Neuronal stem cell (in vitro differentiated cells): ENCODE results near the gene PLPP7.

Source experiments
- DNase-seq: peaks from one replicate; pipeline ENCODE4 v3.0.0-alpha.2; 2013; ENCODE audit warnings: low spot score
- H2AFZ ChIP-seq: one replicate; pipeline ENCODE4 v1.6.1; 2013; ENCODE audit warnings: mild to moderate bottlenecking, low read length, inconsistent platforms
- H2AK5ac ChIP-seq: 2 replicates; pipeline ENCODE4 v1.6.1; 2013; ENCODE audit warnings: low read depth, mild to moderate bottlenecking, inconsistent platforms, low read length, moderate library complexity, mixed read lengths
- H2BK120ac ChIP-seq: 2 replicates; pipeline ENCODE4 v1.6.1; 2013; ENCODE audit warnings: low read depth, mild to moderate bottlenecking, inconsistent platforms, low read length, moderate library complexity, mixed read lengths
- H2BK12ac ChIP-seq: one replicate; pipeline ENCODE4 v1.6.1; 2013; ENCODE audit warnings: low read length, inconsistent platforms
- H2BK15ac ChIP-seq: 2 replicates; pipeline ENCODE4 v1.6.1; 2013; ENCODE audit warnings: mild to moderate bottlenecking, low read length, inconsistent platforms, mixed read lengths
- H2BK5ac ChIP-seq: one replicate; pipeline ENCODE4 v1.6.1; 2013; ENCODE audit warnings: inconsistent platforms, mild to moderate bottlenecking, low read length, moderate library complexity
- H3K14ac ChIP-seq: one replicate; pipeline ENCODE4 v1.6.1; 2013; ENCODE audit warnings: low read length, inconsistent platforms
- H3K18ac ChIP-seq: 2 replicates; pipeline ENCODE4 v1.6.1; 2013; ENCODE audit warnings: low read length, inconsistent platforms
- H3K23ac ChIP-seq: 2 replicates; pipeline ENCODE4 v1.6.1; 2013; ENCODE audit warnings: low read depth, mild to moderate bottlenecking, mixed read lengths, low read length, inconsistent platforms; ENCODE audit not compliant: poor library complexity
- H3K27ac ChIP-seq: replicated peaks from 3 replicates; pipeline ENCODE4 v1.5.1; 2013; ENCODE audit warnings: low read length, inconsistent platforms
- H3K27me3 ChIP-seq, 3 experiments: 2 replicates each; pipeline ENCODE4 v1.6.1; 2013; ENCODE audit warnings: low read length in 3 of 3, mild to moderate bottlenecking in 2 of 3, inconsistent platforms in 1 of 3, low read depth in 1 of 3, mixed read lengths in 1 of 3, moderate library complexity in 1 of 3; ENCODE audit not compliant: control insufficient read depth in 3 of 3, insufficient read depth in 3 of 3
- H3K36me3 ChIP-seq, 2 donors: replicated peaks in 1 of 2; 2 replicates each; pipeline ENCODE4 v1.6.1; 2013; ENCODE audit warnings: low read length in 2 of 2; ENCODE audit not compliant: control insufficient read depth in 2 of 2, insufficient read depth in 2 of 2
- H3K4ac ChIP-seq: 2 replicates; pipeline ENCODE4 v1.6.1; 2013; ENCODE audit warnings: inconsistent platforms, mild to moderate bottlenecking, low read length, moderate library complexity
- H3K4me1 ChIP-seq, 2 donors: 1 replicate in 1 of 2; 2 replicates in 1 of 2; pipeline ENCODE4 v1.6.1; 2013; ENCODE audit warnings: low read length in 2 of 2, low read depth in 1 of 2; ENCODE audit not compliant: control insufficient read depth in 2 of 2, insufficient read depth in 1 of 2
- H3K4me2 ChIP-seq: one replicate; pipeline ENCODE4 v1.6.1; 2013; ENCODE audit warnings: mild to moderate bottlenecking, low read length, inconsistent platforms; ENCODE audit not compliant: insufficient read depth, poor library complexity, severe bottlenecking
- H3K4me3 ChIP-seq, 2 donors: 2 replicates each; pipeline ENCODE4 v1.5.1; 2013; ENCODE audit warnings: low read length in 2 of 2, mild to moderate bottlenecking in 2 of 2, inconsistent platforms in 1 of 2, moderate library complexity in 1 of 2
- H3K79me1 ChIP-seq: one replicate; pipeline ENCODE4 v1.6.1; 2013; ENCODE audit warnings: low read depth, mild to moderate bottlenecking, inconsistent platforms, low read length, moderate library complexity
- H3K9ac ChIP-seq: one replicate; pipeline ENCODE4 v1.6.1; 2013; ENCODE audit warnings: mild to moderate bottlenecking, low read depth, low read length, inconsistent platforms; ENCODE audit not compliant: poor library complexity
- H3K9me3 ChIP-seq, 2 donors: replicated peaks in 1 of 2; 2 replicates each; pipeline versions ENCODE3 to v1.6.1; 2013; ENCODE audit warnings: low read length in 2 of 2, mild to moderate bottlenecking in 2 of 2, inconsistent platforms in 1 of 2, low read depth in 1 of 2, mixed read lengths in 1 of 2, moderate library complexity in 1 of 2; ENCODE audit not compliant: control insufficient read depth in 2 of 2, insufficient read depth in 1 of 2
- H4K8ac ChIP-seq: one replicate; pipeline ENCODE4 v1.6.1; 2013; ENCODE audit warnings: low read depth, mild to moderate bottlenecking, inconsistent platforms, low read length, moderate library complexity
- H4K91ac ChIP-seq: one replicate; pipeline ENCODE4 v1.6.1; 2013; ENCODE audit warnings: low read length, low read depth, mild to moderate bottlenecking, inconsistent platforms; ENCODE audit not compliant: poor library complexity
- WGBS, 2 donors: extraction: QIAGEN DNeasy Blood & Tissue Kit; methylation state at CpG; one replicate each; pipeline ENCODE4 v1.1.7; 2013; ENCODE audit warnings: missing lambda C conversion rate in 2 of 2, mixed read lengths in 1 of 2; ENCODE audit not compliant: insufficient read length in 2 of 2, insufficient replicate concordance in 1 of 2; ENCODE audit errors: extremely low coverage in 2 of 2; 5-methylcytosine and 5-hydroxymethylcytosine counted together

The PLPP7 gene

DNA sequence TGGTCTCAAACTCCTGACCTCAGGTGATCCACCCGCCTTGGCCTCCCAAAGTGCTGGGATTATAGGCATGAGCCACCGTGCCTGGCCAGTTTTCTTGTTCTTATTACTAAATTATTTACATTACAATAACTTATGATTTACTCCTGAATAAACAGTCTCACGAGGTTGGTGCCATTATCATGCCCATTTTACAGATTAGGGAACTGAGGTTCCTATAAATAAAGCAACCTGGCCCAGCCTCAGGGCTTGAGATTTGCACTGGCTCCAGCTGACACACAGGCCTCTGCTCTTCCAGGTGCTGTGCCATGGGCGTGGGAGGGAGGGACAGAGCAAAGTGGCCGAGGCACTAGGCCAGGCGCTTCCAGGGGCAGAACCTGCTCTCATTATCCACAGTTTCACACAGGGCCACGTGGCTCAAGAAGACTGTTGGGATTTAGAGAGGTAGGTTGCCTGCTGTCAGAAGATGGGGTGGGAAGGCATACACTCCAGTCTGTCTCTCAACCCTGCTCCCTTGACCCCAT, 2.3 kb downstream of the PLPP7 start:
- no peak overlapping the region for H3K18ac ChIP-seq
- no peak overlapping the region for H2BK120ac ChIP-seq
- H2AK5ac ChIP-seq: no peak overlapping the region
- H4K91ac ChIP-seq: no peak overlapping the region
- no CpG with 5 or more reads among the region's 7 CpGs for WGBS, 2 donors
- H2AFZ ChIP-seq: no peak overlapping the region
- H3K27ac ChIP-seq: no peak overlapping the region
- H4K8ac ChIP-seq: no peak overlapping the region
- DNase-seq: no peak
- H3K36me3 ChIP-seq: no peaks in the 10 kb centered on the region
- H3K9me3 ChIP-seq: no peaks in the 10 kb centered on the region
- H3K9ac ChIP-seq: no peak overlapping the region
- H2BK5ac ChIP-seq: no peak overlapping the region
- H3K4me3 ChIP-seq: no peak overlapping the region
- no peak overlapping the region for H3K4ac ChIP-seq
- H2BK15ac ChIP-seq: no peak overlapping the region
- peaks cover 4% of the 10 kb centered on the region for H3K79me1 ChIP-seq
- H3K4me2 ChIP-seq: no peak overlapping the region
- no peaks in the 10 kb centered on the region for H3K27me3 ChIP-seq
- no peak overlapping the region for H3K14ac ChIP-seq
- H2BK12ac ChIP-seq: no peak overlapping the region
- H3K4me1 ChIP-seq: peaks cover 12 to 15% of the 10 kb centered on the region in 2 donors
- no peak overlapping the region for H3K23ac ChIP-seq

DNA sequence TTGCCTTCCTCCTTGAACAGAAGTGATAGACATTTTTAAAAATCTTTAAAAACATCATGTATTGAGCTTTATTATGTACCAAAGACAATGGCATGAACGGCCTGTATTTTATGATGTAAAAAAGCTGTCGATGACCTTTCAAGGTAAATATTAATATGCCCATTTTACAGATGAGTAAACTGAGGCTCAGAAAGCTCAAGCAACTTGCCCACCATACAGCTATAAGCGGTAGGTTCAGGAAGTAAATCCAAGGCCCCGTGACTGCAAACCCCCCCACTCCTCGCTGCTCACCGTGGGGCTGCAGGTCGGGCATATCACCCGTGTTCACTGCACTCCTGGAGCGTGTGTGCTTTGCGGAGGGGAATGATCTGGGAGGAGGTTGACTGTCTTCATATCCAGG, 3.4 kb downstream of the PLPP7 start:
- no CpG with 5 or more reads among the region's 10 CpGs for WGBS, 2 donors
- Histone ChIP-seq H3K4ac (no peak overlapping the region), H3K4me3 (no peak overlapping the region), H3K79me1 (peaks cover 4% of the 10 kb centered on the region), H4K8ac (no peak overlapping the region), H2BK5ac (no peak overlapping the region), H4K91ac (no peak overlapping the region), H3K9ac (no peak overlapping the region), H3K27ac (no peak overlapping the region), H3K4me1 (peaks cover 12 to 15% of the 10 kb centered on the region in 2 donors), H3K23ac (no peak overlapping the region), H2BK120ac (no peak overlapping the region), H3K4me2 (no peak overlapping the region), H2BK12ac (no peak overlapping the region), H3K36me3 (no peaks in the 10 kb centered on the region), H2AK5ac (peak overlapping the region; percentile 57), H3K9me3 (no peaks in the 10 kb centered on the region), H3K27me3 (no peaks in the 10 kb centered on the region), H3K14ac (no peak overlapping the region), H3K18ac (no peak overlapping the region), H2AFZ (no peak overlapping the region), H2BK15ac (no peak overlapping the region)
- no peak for DNase-seq

GRCh38 chr9:131296460-131296859, 6.9 kb downstream of the PLPP7 start:
- no peak overlapping the region for H3K9ac ChIP-seq
- H3K36me3 ChIP-seq: no peaks in the 10 kb centered on the region
- no peak overlapping the region for H3K4ac ChIP-seq
- no peak overlapping the region for H4K91ac ChIP-seq
- no peak overlapping the region for H2BK120ac ChIP-seq
- peaks cover 2 to 3% of the 10 kb centered on the region in 2 donors for H3K4me1 ChIP-seq
- no peak overlapping the region for H3K18ac ChIP-seq
- H3K79me1 ChIP-seq: no peaks in the 10 kb centered on the region
- no peak overlapping the region for H2BK15ac ChIP-seq
- H2AK5ac ChIP-seq: no peak overlapping the region
- H3K4me2 ChIP-seq: no peak overlapping the region
- H2BK5ac ChIP-seq: no peak overlapping the region
- no peaks in the 10 kb centered on the region for H3K9me3 ChIP-seq
- no CpG with 5 or more reads among the region's 9 CpGs for WGBS, 2 donors
- no peak overlapping the region for H2AFZ ChIP-seq
- no peak overlapping the region for H3K14ac ChIP-seq
- no peak for DNase-seq
- no peak overlapping the region for H3K23ac ChIP-seq
- no peak overlapping the region for H4K8ac ChIP-seq
- no peak overlapping the region for H3K4me3 ChIP-seq
- H3K27ac ChIP-seq: no peak overlapping the region
- no peaks in the 10 kb centered on the region for H3K27me3 ChIP-seq
- no peak overlapping the region for H2BK12ac ChIP-seq

GRCh38 chr9:131296906-131297500, 7.5 kb downstream of the PLPP7 start:
- Histone ChIP-seq H3K27ac (no peak overlapping the region), H4K8ac (no peak overlapping the region), H3K4me3 (no peak overlapping the region), H3K27me3 (no peaks in the 10 kb centered on the region), H3K4ac (no peak overlapping the region), H2BK5ac (no peak overlapping the region), H2AFZ (no peak overlapping the region), H3K9me3 (no peaks in the 10 kb centered on the region), H3K18ac (no peak overlapping the region), H2BK15ac (no peak overlapping the region), H2BK120ac (no peak overlapping the region), H3K23ac (no peak overlapping the region), H3K36me3 (no peaks in the 10 kb centered on the region), H2BK12ac (no peak overlapping the region), H4K91ac (no peak overlapping the region), H3K14ac (no peak overlapping the region), H3K9ac (peak overlapping the region; percentile 30), H2AK5ac (no peak overlapping the region), H3K79me1 (no peaks in the 10 kb centered on the region), H3K4me1 (peaks cover 2 to 3% of the 10 kb centered on the region in 2 donors), H3K4me2 (no peak overlapping the region)
- no peak for DNase-seq
- WGBS, 2 donors: no CpG with 5 or more reads among the region's 8 CpGs
